Esophagus squamous epithelium (tissue), 5 donors: Measurements from ENCODE around the gene KIAA1217. TPM values are rescaled to one million over a fixed set of nuclear protein-coding genes. Genes with fewer than 3 reads are reported as not detected.
A peak's percentile ranks its signal among the peaks of the same experiment; 100 is the strongest.

Experiments
- DNase-seq: peaks from one replicate; lab custom pipeline; 2025; lab: John Stamatoyannopoulos, UW
- H3K27ac ChIP-seq, 4 donors: fragments of 200-600 bp; sonication (generic); one replicate each; pipeline ENCODE4 v1.5.1; 2016 to 2019; ENCODE audit warnings: mild to moderate bottlenecking in 1 of 4
- H3K27me3 ChIP-seq, 4 donors: fragments of 200-600 bp; sonication (generic); 1 replicate in 3 of 4; 2 replicates in 1 of 4; pipeline versions ENCODE4 v1.5.1 to v1.6.0; 2017 to 2021; ENCODE audit warnings: antibody characterized with exemption in 1 of 4
- H3K36me3 ChIP-seq, 3 donors: fragments of 200-600 bp; sonication (generic); one replicate each; pipeline ENCODE4 v1.5.1; 2016 to 2019
- H3K4me1 ChIP-seq, 3 donors: fragments of 200-600 bp; sonication (generic); one replicate each; pipeline ENCODE4 v1.5.1; 2017 to 2019
- H3K4me3 ChIP-seq, 4 donors: fragments of 200-600 bp; sonication (generic); 1 replicate in 3 of 4; 2 replicates in 1 of 4; pipeline ENCODE4 v1.5.1; 2016 to 2019; ENCODE audit warnings: mild to moderate bottlenecking in 2 of 4, moderate library complexity in 1 of 4
- H3K9me3 ChIP-seq, 3 donors: fragments of 200-600 bp; sonication (generic); one replicate each; pipeline ENCODE4 v1.5.1; 2016 to 2019
- CTCF ChIP-seq, 6 experiments: fragments of 450-650 bp in 4 of 6; fragments of 200-600 bp in 2 of 6; sonication (generic) in 2 of 6; IDR thresholded peaks; one replicate each; pipeline ENCODE4 v1.5.1; 2016 to 2019; ENCODE audit warnings: antibody characterized with exemption in 6 of 6, mild to moderate bottlenecking in 4 of 6, moderate library complexity in 4 of 6
- POLR2A ChIP-seq, 4 donors: fragments of 450-650 bp; IDR thresholded peaks; one replicate each; pipeline ENCODE4 v1.6.1; 2017; ENCODE audit warnings: antibody characterized with exemption in 4 of 4, mild to moderate bottlenecking in 4 of 4, moderate library complexity in 3 of 4
- WGBS, 2 donors: methylation state at CpG; one replicate each; pipeline ENCODE4 v1.1.5; 2018; 5-methylcytosine and 5-hydroxymethylcytosine counted together
- intact Hi-C: fragments of 100-400 bp; cut with DNase I; formaldehyde crosslinking; loops from one replicate; pipeline ENCODE4 v1.15.0; 2022
- total RNA-seq, 4 donors: library from RNA; depleted of rRNA; stranded (reverse); fragments of >200 nt; gene quantifications; one replicate each; pipeline ENCODE4 v1.1.0, GENCODE V29; 2016
- donor health status: DM: yes; HTN: yes; CAD: no.

The KIAA1217 gene
- total RNA-seq, 4 donors from 2014 or later, result 56.2 to 67.6 (median 66.2) TPM

GRCh38 chr10:24257588-24257987 is 48.6 kb downstream of the KIAA1217 start:
- 85 to 94% methylated on average over 4 of the region's 4 CpGs for WGBS, 2 donors
- Histone ChIP-seq H3K27ac (peak overlapping the region in 3 of 4 donors; percentile 32 to 97 (median 96)), H3K27me3 (no peaks in the 10 kb centered on the region), H3K9me3 (no peaks in the 10 kb centered on the region), H3K4me3 (peak overlapping the region in 1 of 4 donors; percentile 14), H3K36me3 (no peaks in the 10 kb centered on the region), H3K4me1 (peaks cover 7 to 96% (median 12%) of the 10 kb centered on the region in 3 donors)
- TF ChIP-seq CTCF (IDR thresholded peaks at IDR 0.05), result no peak
- no peak for TF ChIP-seq POLR2A (IDR thresholded peaks at IDR 0.05)
- intact Hi-C loops, result no loop called here
- no peak for DNase-seq

GRCh38 chr10:24259365-24260130 is 50.6 kb downstream of the KIAA1217 start:
- 55 to 58% methylated on average over 7 of the region's 7 CpGs for WGBS, 2 donors
- peak overlapping the region in 3 of 4 donors; percentile 6 to 47 (median 17) for H3K27ac ChIP-seq

GRCh38 chr10:24261627-24262026 is 52.7 kb downstream of the KIAA1217 start:
- Histone ChIP-seq H3K9me3 (no peaks in the 10 kb centered on the region), H3K36me3 (peaks cover 0 to 7% (median 0%) of the 10 kb centered on the region in 3 donors), H3K27ac (peak overlapping the region in 1 of 4 donors; percentile 26), H3K4me1 (peaks cover 18 to 90% (median 18%) of the 10 kb centered on the region in 3 donors), H3K27me3 (no peaks in the 10 kb centered on the region), H3K4me3 (no peak overlapping the region)
- TF ChIP-seq CTCF (IDR thresholded peaks at IDR 0.05) (no peak), POLR2A (IDR thresholded peaks at IDR 0.05) (no peak)
- intact Hi-C loops, result no loop called here
- WGBS, 2 donors, result 73 to 88% methylated on average over 2 to 3 of the region's 3 CpGs
- no peak for DNase-seq

More at GRCh38 chr10:24259365-24260130, 50.6 kb downstream of the KIAA1217 start:
- no peak for TF ChIP-seq POLR2A (IDR thresholded peaks at IDR 0.05)
- Histone ChIP-seq H3K36me3 (no peaks in the 10 kb centered on the region), H3K27me3 (no peaks in the 10 kb centered on the region), H3K9me3 (no peaks in the 10 kb centered on the region), H3K4me3 (no peak overlapping the region), H3K4me1 (peaks cover 18 to 96% (median 23%) of the 10 kb centered on the region in 3 donors)
- no peak for DNase-seq
- intact Hi-C loops, result no loop called here

- Histone ChIP-seq H3K27me3 (no peaks in the 10 kb centered on the region), H3K4me3 (no peak overlapping the region), H3K27ac (peak overlapping the region; percentile 17 to 74 (median 60)), H3K36me3 (peaks cover 0 to 21% (median 0%) of the 10 kb centered on the region in 3 donors), H3K4me1 (peaks cover 10 to 76% (median 18%) of the 10 kb centered on the region in 3 donors), H3K9me3 (no peaks in the 10 kb centered on the region)
- no peak for DNase-seq
- TF ChIP-seq POLR2A (IDR thresholded peaks at IDR 0.05), result no peak
- TF ChIP-seq CTCF (IDR thresholded peaks at IDR 0.05), result no peak
- WGBS, 2 donors, result 31 to 53% methylated on average over 6 to 7 of the region's 7 CpGs
- intact Hi-C loops, result no loop called here
Observed at GRCh38 chr10:24262929-24263590, 54.1 kb downstream of the KIAA1217 start.

- Histone ChIP-seq H3K36me3 (peaks cover 0 to 27% (median 0%) of the 10 kb centered on the region in 3 donors), H3K4me3 (no peak overlapping the region), H3K4me1 (peaks cover under 1 to 20% (median 3%) of the 10 kb centered on the region in 3 donors), H3K27ac (no peak overlapping the region), H3K9me3 (no peaks in the 10 kb centered on the region), H3K27me3 (no peaks in the 10 kb centered on the region)
- intact Hi-C loops, result loop anchor here (5.0 kb wide), 1 partner anchor 47 kb away; no protein-coding TSS in a partner anchor
- 33 to 58% methylated on average over 1 of the region's 1 CpG for WGBS, 2 donors
- no peak for TF ChIP-seq POLR2A (IDR thresholded peaks at IDR 0.05)
- TF ChIP-seq CTCF (IDR thresholded peaks at IDR 0.05), result no peak
- no peak for DNase-seq
Observed at GRCh38 chr10:24269476-24269875, 60.5 kb downstream of the KIAA1217 start.
